Glutamatergic neuron (in vitro differentiated cells): ENCODE results near the gene PCP2. TPM values are rescaled to one million over a fixed set of nuclear protein-coding genes. Genes with fewer than 3 reads are reported as not detected.

ENCODE experiments used
- DNase-seq: peaks from one replicate; pipeline ENCODE4 v3.0.0; 2022
- H3K27ac Mint-ChIP-seq: one replicate; pipeline ENCODE4 v1.8.0; 2020; ENCODE audit warnings: mild to moderate bottlenecking, mixed read lengths, inconsistent platforms; ENCODE audit not compliant: unreplicated experiment
- H3K27me3 Mint-ChIP-seq: one replicate; pipeline ENCODE4 v1.8.0; 2020; ENCODE audit warnings: mild to moderate bottlenecking, moderate library complexity, mixed read lengths, inconsistent platforms; ENCODE audit not compliant: unreplicated experiment
- H3K36me3 Mint-ChIP-seq: one replicate; pipeline ENCODE4 v1.8.0; 2020; ENCODE audit warnings: mild to moderate bottlenecking, mixed read lengths, inconsistent platforms; ENCODE audit not compliant: unreplicated experiment
- H3K4me1 Mint-ChIP-seq: one replicate; pipeline ENCODE4 v1.8.0; 2020; ENCODE audit warnings: mild to moderate bottlenecking, low read depth, mixed read lengths, inconsistent platforms; ENCODE audit not compliant: unreplicated experiment
- H3K4me3 Mint-ChIP-seq: one replicate; pipeline ENCODE4 v1.8.0; 2020; ENCODE audit warnings: mild to moderate bottlenecking, mixed read lengths, inconsistent platforms; ENCODE audit not compliant: unreplicated experiment
- H3K9me3 Mint-ChIP-seq: one replicate; pipeline ENCODE4 v1.8.0; 2020; ENCODE audit warnings: mild to moderate bottlenecking, moderate library complexity, mixed read lengths, inconsistent platforms; ENCODE audit not compliant: unreplicated experiment
- CTCF ChIP-seq: fragments of 200-600 bp; sonication (generic); IDR thresholded peaks from one replicate; pipeline ENCODE4 v1.5.0; 2021; ENCODE audit not compliant: partially characterized antibody, unreplicated experiment
- total RNA-seq: library from RNA; stranded (reverse); fragmentation: NEBNext Ultra II Directional; extraction: Animal tissue kit (Norgen Biotek cat#: 25700); gene quantifications from one replicate; pipeline ENCODE4 v1.2.1, GENCODE V29; 2021; ENCODE audit not compliant: unreplicated experiment

PCP2 gene
- total RNA-seq, 1 donor from 2014 or later = not detected

GRCh38 chr19:7623725-7624603 is 9.6 kb downstream of the PCP2 start:
- Mint-ChIP-seq H3K36me3 (no peaks in the 10 kb centered on the region), H3K4me3 (no peak overlapping the region), H3K9me3 (peaks cover 8% of the 10 kb centered on the region), H3K4me1 (peaks cover 5% of the 10 kb centered on the region), H3K27me3 (peaks cover 4% of the 10 kb centered on the region), H3K27ac (no peak overlapping the region)
- TF ChIP-seq CTCF = no peak
- DNase-seq = no peak

- no peak overlapping the region for H3K27ac Mint-ChIP-seq
- H3K4me1 Mint-ChIP-seq = no peaks in the 10 kb centered on the region
- peaks cover 9% of the 10 kb centered on the region for H3K9me3 Mint-ChIP-seq
- DNase-seq = no peak
- peaks cover 3% of the 10 kb centered on the region for H3K27me3 Mint-ChIP-seq
- TF ChIP-seq CTCF = no peak
- H3K36me3 Mint-ChIP-seq = no peaks in the 10 kb centered on the region
- H3K4me3 Mint-ChIP-seq = no peak overlapping the region
Measured at GRCh38 chr19:7622933-7623685, 10.4 kb downstream of the PCP2 start.

GRCh38 chr19:7620442-7621412 is 12.8 kb downstream of the PCP2 start:
- H3K36me3 Mint-ChIP-seq = no peaks in the 10 kb centered on the region

More at GRCh38 chr19:7620442-7621412, 12.8 kb downstream of the PCP2 start:
- TF ChIP-seq CTCF = no peak
- DNase-seq = no peak
- H3K27ac Mint-ChIP-seq = no peak overlapping the region
- peaks cover 7% of the 10 kb centered on the region for H3K9me3 Mint-ChIP-seq
- no peaks in the 10 kb centered on the region for H3K4me1 Mint-ChIP-seq
- H3K4me3 Mint-ChIP-seq = no peak overlapping the region
- peaks cover 3% of the 10 kb centered on the region for H3K27me3 Mint-ChIP-seq
